Right renal pelvis (tissue), 4 donors: ENCODE measurements around the gene SUGP1. TPM values are rescaled to one million over a fixed set of nuclear protein-coding genes. Genes with fewer than 3 reads are reported as not detected.

ENCODE experiments used
- DNase-seq, 4 donors: peaks; one replicate each; pipeline ENCODE4 v3.0.0-alpha.2; 2013; ENCODE audit warnings: low read depth in 4 of 4, low spot score in 3 of 4, missing footprints in 1 of 4
- polyA plus RNA-seq, 4 donors: library from polyadenylated mRNA; unstranded; fragments of 120-200 nt; gene quantifications; one replicate each; pipeline ENCODE4 v1.2.1, GENCODE V29; 2013; ENCODE audit not compliant: insufficient read length in 4 of 4

SUGP1 gene
- polyA plus RNA-seq, 4 donors: 47.3 to 64.0 (median 56.4) TPM

- DNase-seq: peak in 1 of 4 donors; percentile 32
These were observed 22.0 kb upstream of the SUGP1 start for GRCh38 chr19:19342086-19343015.

DNA sequence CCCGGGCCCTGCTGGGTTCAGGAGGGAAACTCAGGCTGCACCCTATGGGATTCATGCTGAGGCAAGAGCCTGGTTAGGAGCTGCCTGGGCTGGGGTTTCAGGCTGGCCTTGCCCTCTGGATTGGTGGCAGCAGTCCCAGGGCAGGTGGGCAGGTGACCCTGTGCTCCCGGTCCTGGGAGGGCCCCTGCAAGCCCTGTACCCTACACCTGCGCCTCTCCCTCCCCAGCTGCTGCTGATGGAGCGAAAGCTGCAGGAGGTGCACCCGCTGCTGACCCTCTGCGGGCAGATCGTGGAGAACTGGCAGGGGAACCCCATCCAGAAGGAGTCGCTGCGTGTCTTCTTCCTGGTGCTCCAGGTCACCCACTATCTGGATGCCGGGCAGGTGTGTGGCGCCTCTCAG lies 20.7 kb upstream of the SUGP1 start:
- no peak for DNase-seq

DNA sequence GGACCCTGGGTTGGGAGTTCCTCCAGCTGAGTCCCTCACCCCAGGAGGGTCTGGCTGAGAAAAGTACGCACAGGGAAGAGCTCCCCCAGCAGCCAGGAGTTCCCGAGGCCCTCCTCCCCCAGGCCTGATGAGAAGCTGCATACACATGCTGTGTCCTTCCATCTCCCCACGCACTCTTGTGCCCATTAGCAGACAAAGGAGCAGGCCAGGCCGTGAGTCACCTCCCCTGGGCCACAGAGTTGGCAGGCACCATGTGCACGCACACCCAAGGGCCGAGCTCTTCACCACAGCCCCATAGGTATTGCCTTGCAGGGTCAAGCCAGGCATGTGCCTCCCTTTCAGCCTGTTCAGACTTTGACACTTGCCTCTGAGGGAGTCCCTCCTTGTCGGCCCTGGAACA lies 17.8 kb upstream of the SUGP1 start:
- no peak for DNase-seq

DNA sequence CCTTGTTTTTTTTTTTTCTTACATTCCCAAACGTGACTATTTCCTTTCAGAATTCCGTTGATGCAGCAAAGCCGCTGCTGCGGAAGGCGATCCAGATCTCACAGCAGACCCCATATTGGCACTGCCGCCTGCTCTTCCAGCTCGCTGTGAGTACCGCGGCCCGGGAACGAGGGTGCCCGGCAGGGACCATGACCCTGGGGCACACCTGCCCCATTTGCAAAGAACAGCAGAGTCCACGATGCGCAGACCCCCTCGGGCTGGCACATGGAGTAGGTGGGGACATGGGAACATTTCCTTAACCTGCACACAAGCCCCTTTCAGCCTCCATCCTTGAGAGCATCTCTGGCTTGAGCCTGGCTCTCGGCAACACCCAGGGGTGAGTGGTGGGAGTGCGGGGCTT lies 16.8 kb upstream of the SUGP1 start:
- DNase-seq: no peak

- DNase-seq: no peak
These were observed 16.3 kb upstream of the SUGP1 start for GRCh38 chr19:19336597-19336996.

GRCh38 chr19:19335408-19336158 lies 15.3 kb upstream of the SUGP1 start:
- DNase-seq: no peak

- DNase-seq: no peak
These were observed 14.7 kb upstream of the SUGP1 start for GRCh38 chr19:19334989-19335344.

DNA sequence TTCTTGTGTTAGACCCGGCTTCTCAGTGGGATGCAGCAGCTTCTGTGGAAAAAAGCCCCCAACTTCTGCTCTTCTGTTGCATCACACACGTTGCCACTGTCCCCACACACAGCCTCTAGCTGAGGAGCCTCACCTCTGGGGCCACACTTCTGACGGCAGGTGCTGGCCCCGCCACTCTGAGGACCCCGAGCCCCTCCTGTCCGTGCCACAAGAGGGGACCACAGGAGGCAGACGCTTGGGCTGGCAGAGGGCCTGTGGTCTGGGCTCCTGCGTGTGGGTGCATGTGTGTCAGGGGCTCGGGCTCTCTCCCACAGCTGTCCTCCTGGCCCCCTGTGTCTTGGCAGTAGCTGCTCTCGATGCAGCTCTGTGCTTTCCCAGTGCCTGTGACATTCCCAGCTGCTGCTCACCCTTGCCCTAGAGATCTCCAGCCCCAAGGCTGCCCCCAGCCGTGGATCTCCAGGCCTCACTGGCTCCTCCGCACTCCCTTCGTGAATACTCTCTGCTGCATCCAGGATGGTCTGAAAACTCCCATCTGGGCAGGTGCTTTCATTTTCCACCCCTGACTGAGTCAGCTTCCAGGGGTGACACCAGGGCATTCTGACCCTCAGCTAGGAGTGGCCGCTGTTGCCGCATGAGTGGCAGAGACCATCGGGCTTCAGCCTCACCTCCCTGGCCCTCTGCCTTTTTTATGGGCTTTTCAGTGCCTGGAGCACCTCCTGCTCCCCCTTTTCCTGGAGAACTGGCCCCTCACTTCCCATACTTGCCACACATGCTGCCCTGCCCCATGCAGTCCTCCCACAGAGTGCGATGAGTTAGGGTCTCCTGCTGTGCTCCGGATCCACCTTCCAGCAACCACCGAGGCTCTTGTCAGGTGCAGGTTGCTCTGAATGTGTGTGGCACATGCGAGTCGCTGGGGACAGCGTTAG lies 14.0 kb upstream of the SUGP1 start:
- no peak for DNase-seq

GRCh38 chr19:19329126-19329525 lies 8.8 kb upstream of the SUGP1 start:
- DNase-seq: no peak

- DNase-seq: no peak
These were observed 7.4 kb upstream of the SUGP1 start for GRCh38 chr19:19327672-19328071.

- peak in 1 of 4 donors; percentile 18 for DNase-seq
These were observed 3.9 kb upstream of the SUGP1 start for GRCh38 chr19:19324059-19324770.

DNA sequence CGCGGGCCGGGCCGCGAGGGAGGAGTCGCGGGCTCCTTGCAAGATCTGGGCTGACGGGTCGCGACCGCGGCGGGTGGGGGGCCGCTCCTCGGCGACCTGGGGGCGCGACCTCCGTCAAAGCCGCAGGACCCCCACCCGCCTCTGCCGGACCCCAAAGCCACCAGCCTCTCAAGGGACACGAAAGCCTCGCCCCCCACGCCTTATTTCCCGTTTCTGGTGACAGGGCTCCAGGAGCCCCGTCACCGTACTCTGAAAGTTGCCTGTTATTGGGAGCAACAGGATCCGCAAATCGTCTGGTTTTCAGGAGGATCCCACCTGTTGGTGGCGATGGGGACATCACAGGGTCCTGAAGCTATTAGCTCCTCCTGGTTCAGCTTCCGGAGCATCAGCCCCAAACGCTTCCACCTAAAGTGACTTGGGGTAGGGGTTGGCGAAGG lies 850 bp upstream of the SUGP1 start:
- DNase-seq: no peak

- no peak for DNase-seq
These were observed 463 bp downstream of the SUGP1 start for GRCh38 chr19:19319732-19320360.

DNA sequence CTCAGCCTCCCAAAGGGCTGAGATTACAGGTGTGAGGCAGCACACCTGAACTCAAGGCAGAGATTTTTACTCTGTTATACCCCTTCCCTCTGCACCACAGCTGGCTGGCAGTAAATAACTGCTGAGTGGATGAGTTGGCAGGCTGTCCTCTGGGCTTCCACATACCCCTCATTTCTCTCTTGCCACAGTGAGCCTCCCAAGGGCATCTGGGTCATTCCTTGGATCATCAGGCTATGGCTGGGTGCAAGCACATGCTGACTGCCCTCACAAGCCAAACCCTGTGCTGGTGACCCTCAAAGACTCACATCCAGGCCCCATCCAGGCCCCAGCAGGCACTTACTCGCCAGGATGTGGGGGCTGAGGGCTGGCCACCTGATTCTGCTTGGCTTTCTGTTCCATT lies 4.2 kb downstream of the SUGP1 start:
- no peak for DNase-seq

DNA sequence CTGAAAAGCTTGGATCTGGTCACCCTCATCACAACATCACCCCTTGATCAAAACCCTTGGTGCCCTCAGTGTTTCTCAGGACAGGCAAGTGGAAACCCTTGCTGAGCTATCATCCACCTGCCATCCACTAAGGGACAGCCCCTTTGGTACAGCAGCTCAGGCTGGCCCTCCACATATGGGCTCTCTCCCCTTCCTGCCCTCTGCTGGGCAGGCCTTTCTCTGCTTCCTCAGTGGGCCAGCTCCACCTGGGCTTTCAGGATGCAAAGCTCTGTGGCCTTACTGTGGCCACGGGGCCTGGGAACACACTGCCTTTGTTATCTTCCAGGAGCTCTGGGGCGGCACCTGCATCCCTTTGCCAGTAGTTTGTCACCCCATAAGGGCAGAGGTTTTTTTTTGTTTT lies 4.9 kb downstream of the SUGP1 start:
- DNase-seq: no peak

- DNase-seq: no peak
These were observed 11.9 kb downstream of the SUGP1 start for GRCh38 chr19:19308373-19308772.

DNA sequence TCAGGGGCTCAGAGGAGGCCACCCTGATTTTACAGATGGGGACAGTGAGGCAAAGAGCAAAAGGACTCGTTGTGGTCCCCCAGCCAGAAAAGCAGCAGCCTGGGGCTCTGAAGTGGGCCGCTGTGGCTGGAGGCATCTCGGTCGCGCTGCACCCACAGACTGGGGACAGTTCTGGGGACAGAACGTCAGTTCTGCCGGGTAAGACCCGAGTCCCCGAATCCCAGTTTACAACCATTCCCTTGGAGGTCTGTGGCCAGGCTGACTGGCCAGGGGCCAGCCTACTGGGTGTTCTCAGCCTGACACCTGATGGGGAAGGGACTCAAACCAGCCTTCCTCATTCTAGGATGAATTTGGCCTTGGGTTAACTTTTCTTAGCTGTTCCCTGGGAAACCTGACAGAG lies 14.1 kb downstream of the SUGP1 start:
- no peak for DNase-seq

DNA sequence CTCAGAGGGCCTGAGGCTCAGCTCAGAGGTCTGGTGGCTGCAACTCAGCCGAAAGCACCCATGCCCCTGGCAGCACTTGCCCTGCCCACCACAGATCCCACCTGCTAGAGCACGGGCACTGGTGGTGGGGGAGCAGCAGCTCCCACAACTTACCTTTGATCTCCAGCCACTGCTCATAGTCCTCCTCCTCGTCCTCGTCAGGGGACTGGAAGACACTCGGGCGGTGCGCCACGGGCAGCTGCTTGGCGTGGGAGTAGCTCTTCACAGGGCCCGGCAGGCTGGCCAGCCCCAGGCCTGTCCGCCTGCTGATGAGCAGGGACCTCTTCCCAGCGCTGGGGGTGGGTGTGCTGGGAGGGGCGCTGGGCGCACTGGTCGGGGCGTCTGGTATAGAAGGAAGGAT lies 14.6 kb downstream of the SUGP1 start:
- no peak for DNase-seq

DNA sequence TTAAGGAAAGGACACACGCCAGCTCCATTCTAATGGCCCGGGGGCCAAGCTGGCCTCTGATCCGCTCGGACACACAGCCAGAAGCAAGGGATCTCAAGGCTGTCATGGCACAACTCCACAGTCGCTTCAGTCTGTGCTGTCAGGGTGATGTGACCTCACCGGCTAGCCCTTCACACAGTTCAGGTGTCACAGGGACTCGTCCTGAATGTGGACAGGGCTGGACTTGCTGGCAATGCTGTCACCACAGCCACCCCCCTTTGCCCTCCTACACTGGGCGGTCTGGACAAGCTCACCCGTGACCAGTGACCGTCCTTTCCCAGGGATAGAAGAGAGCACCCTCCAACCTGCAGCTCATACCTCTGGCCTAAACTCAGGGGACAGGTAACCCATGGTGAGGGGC lies 15.2 kb downstream of the SUGP1 start:
- no peak for DNase-seq
